Measurements from ENCODE around the gene HCFC1.
A peak's percentile ranks its signal among the peaks of the same experiment; 100 is the strongest.

The HCFC1 gene

GRCh38 chrX:153944800-153945150 lies 26.8 kb downstream of the HCFC1 start:
- no peaks in the 10 kb centered on the region for H3K9me3 ChIP-seq (ENCODE audit: control insufficient read depth in 1 of 2, low read length in 2 of 2)
- no peaks in the 10 kb centered on the region for H3K27me3 ChIP-seq (ENCODE audit: low read depth, low read length)
- no peak overlapping the region for H3K27ac ChIP-seq (ENCODE audit: low read length)
- peak overlapping the region in 1 of 2 donors; percentile 58 for H3K4me3 ChIP-seq (ENCODE audit: low read depth in 1 of 2, low read length in 2 of 2)
- peaks cover 0 to under 1% of the 10 kb centered on the region in 2 donors for H3K36me3 ChIP-seq (ENCODE audit: control insufficient read depth in 1 of 2, insufficient read depth in 2 of 2, low read length in 2 of 2)
- peaks cover 0 to 37% of the 10 kb centered on the region in 2 donors for H3K4me1 ChIP-seq (ENCODE audit: control insufficient read depth in 1 of 2, insufficient read depth in 2 of 2, low read length in 2 of 2)

GRCh38 chrX:153944140-153944799 lies 27.3 kb downstream of the HCFC1 start, which contains the start of gene RENBP:
Gene RENBP, minus strand, starts transcription at chrX:153944643. Its CDS starts 33 bp downstream, at chrX:153944610.
- Histone ChIP-seq H3K4me1 (ENCODE audit: control insufficient read depth in 1 of 2, insufficient read depth in 2 of 2, low read length in 2 of 2) (peaks cover 0 to 32% of the 10 kb centered on the region in 2 donors), H3K36me3 (ENCODE audit: control insufficient read depth in 1 of 2, insufficient read depth in 2 of 2, low read length in 2 of 2) (no peaks in the 10 kb centered on the region), H3K4me3 (ENCODE audit: low read depth in 1 of 2, low read length in 2 of 2) (peak within 1 kb of the TSS; percentile 45 to 58), H3K9me3 (ENCODE audit: control insufficient read depth in 1 of 2, low read length in 2 of 2) (no peaks in the 10 kb centered on the region), H3K27ac (ENCODE audit: low read length) (no peak within 1 kb of the TSS), H3K27me3 (ENCODE audit: low read depth, low read length) (no peaks in the 10 kb centered on the region)

- H3K9me3 ChIP-seq (ENCODE audit: control insufficient read depth in 1 of 2, low read length in 2 of 2) = no peaks in the 10 kb centered on the region
- no peak overlapping the region for H3K4me3 ChIP-seq (ENCODE audit: low read depth in 1 of 2, low read length in 2 of 2)
- no peak overlapping the region for H3K27ac ChIP-seq (ENCODE audit: low read length)
- no peaks in the 10 kb centered on the region for H3K36me3 ChIP-seq (ENCODE audit: control insufficient read depth in 1 of 2, insufficient read depth in 2 of 2, low read length in 2 of 2)
- no peaks in the 10 kb centered on the region for H3K27me3 ChIP-seq (ENCODE audit: low read depth, low read length)
- H3K4me1 ChIP-seq (ENCODE audit: control insufficient read depth in 1 of 2, insufficient read depth in 2 of 2, low read length in 2 of 2) = peaks cover 0 to 10% of the 10 kb centered on the region in 2 donors
Measured at GRCh38 chrX:153941336-153942252, 30.0 kb downstream of the HCFC1 start.

GRCh38 chrX:153939573-153939972 lies 32.0 kb downstream of the HCFC1 start:
- Histone ChIP-seq H3K27ac (ENCODE audit: low read length) (no peak overlapping the region), H3K4me1 (ENCODE audit: control insufficient read depth in 1 of 2, insufficient read depth in 2 of 2, low read length in 2 of 2) (peaks cover 0 to 13% of the 10 kb centered on the region in 2 donors), H3K9me3 (ENCODE audit: control insufficient read depth in 1 of 2, low read length in 2 of 2) (no peaks in the 10 kb centered on the region), H3K4me3 (ENCODE audit: low read depth in 1 of 2, low read length in 2 of 2) (no peak overlapping the region), H3K36me3 (ENCODE audit: control insufficient read depth in 1 of 2, insufficient read depth in 2 of 2, low read length in 2 of 2) (no peaks in the 10 kb centered on the region), H3K27me3 (ENCODE audit: low read depth, low read length) (no peaks in the 10 kb centered on the region)

- H3K27me3 ChIP-seq (ENCODE audit: low read depth, low read length) = no peaks in the 10 kb centered on the region
- peaks cover 0 to 12% of the 10 kb centered on the region in 2 donors for H3K4me1 ChIP-seq (ENCODE audit: control insufficient read depth in 1 of 2, insufficient read depth in 2 of 2, low read length in 2 of 2)
- H3K4me3 ChIP-seq (ENCODE audit: low read depth in 1 of 2, low read length in 2 of 2) = no peak overlapping the region
- H3K36me3 ChIP-seq (ENCODE audit: control insufficient read depth in 1 of 2, insufficient read depth in 2 of 2, low read length in 2 of 2) = no peaks in the 10 kb centered on the region
- H3K27ac ChIP-seq (ENCODE audit: low read length) = no peak overlapping the region
- no peaks in the 10 kb centered on the region for H3K9me3 ChIP-seq (ENCODE audit: control insufficient read depth in 1 of 2, low read length in 2 of 2)
Measured at GRCh38 chrX:153938226-153938786, 33.3 kb downstream of the HCFC1 start.

- Histone ChIP-seq H3K36me3 (ENCODE audit: control insufficient read depth in 1 of 2, insufficient read depth in 2 of 2, low read length in 2 of 2) (no peaks in the 10 kb centered on the region), H3K4me1 (ENCODE audit: control insufficient read depth in 1 of 2, insufficient read depth in 2 of 2, low read length in 2 of 2) (peaks cover 0 to 11% of the 10 kb centered on the region in 2 donors), H3K27ac (ENCODE audit: low read length) (no peak overlapping the region)
Measured at GRCh38 chrX:153937056-153937455, 34.6 kb downstream of the HCFC1 start.

GRCh38 chrX:153935326-153935851 lies 36.2 kb downstream of the HCFC1 start:
- Histone ChIP-seq H3K27me3 (ENCODE audit: low read depth, low read length) (no peaks in the 10 kb centered on the region), H3K27ac (ENCODE audit: low read length) (no peak overlapping the region), H3K9me3 (ENCODE audit: control insufficient read depth in 1 of 2, low read length in 2 of 2) (no peaks in the 10 kb centered on the region), H3K4me1 (ENCODE audit: control insufficient read depth in 1 of 2, insufficient read depth in 2 of 2, low read length in 2 of 2) (peaks cover 0 to 11% of the 10 kb centered on the region in 2 donors), H3K4me3 (ENCODE audit: low read depth in 1 of 2, low read length in 2 of 2) (peak overlapping the region in 1 of 2 donors; percentile 26), H3K36me3 (ENCODE audit: control insufficient read depth in 1 of 2, insufficient read depth in 2 of 2, low read length in 2 of 2) (peaks cover 0 to 8% of the 10 kb centered on the region in 2 donors)

More at GRCh38 chrX:153937056-153937455, 34.6 kb downstream of the HCFC1 start:
- no peaks in the 10 kb centered on the region for H3K27me3 ChIP-seq (ENCODE audit: low read depth, low read length)
- no peaks in the 10 kb centered on the region for H3K9me3 ChIP-seq (ENCODE audit: control insufficient read depth in 1 of 2, low read length in 2 of 2)
- H3K4me3 ChIP-seq (ENCODE audit: low read depth in 1 of 2, low read length in 2 of 2) = no peak overlapping the region

- peak within 1 kb of the TSS; percentile 39 for H3K27ac ChIP-seq (ENCODE audit: low read length)
- peaks cover 0 to 10% of the 10 kb centered on the region in 2 donors for H3K36me3 ChIP-seq (ENCODE audit: control insufficient read depth in 1 of 2, insufficient read depth in 2 of 2, low read length in 2 of 2)
- peaks cover 0 to 11% of the 10 kb centered on the region in 2 donors for H3K4me1 ChIP-seq (ENCODE audit: control insufficient read depth in 1 of 2, insufficient read depth in 2 of 2, low read length in 2 of 2)
- H3K4me3 ChIP-seq (ENCODE audit: low read depth in 1 of 2, low read length in 2 of 2) = peak within 1 kb of the TSS; percentile 66 to 68
- H3K9me3 ChIP-seq (ENCODE audit: control insufficient read depth in 1 of 2, low read length in 2 of 2) = no peaks in the 10 kb centered on the region
- no peaks in the 10 kb centered on the region for H3K27me3 ChIP-seq (ENCODE audit: low read depth, low read length)
Measured at GRCh38 chrX:153934762-153935325, 36.8 kb downstream of the HCFC1 start, which contains the start of gene NAA10. Gene NAA10, minus strand, starts transcription at chrX:153935037. Its CDS starts 133 bp downstream, at chrX:153934904.

GRCh38 chrX:153934148-153934761 lies 37.4 kb downstream of the HCFC1 start:
- H3K4me1 ChIP-seq (ENCODE audit: control insufficient read depth in 1 of 2, insufficient read depth in 2 of 2, low read length in 2 of 2) = peaks cover 0 to 11% of the 10 kb centered on the region in 2 donors
- H3K27me3 ChIP-seq (ENCODE audit: low read depth, low read length) = no peaks in the 10 kb centered on the region
- H3K9me3 ChIP-seq (ENCODE audit: control insufficient read depth in 1 of 2, low read length in 2 of 2) = no peaks in the 10 kb centered on the region
- H3K27ac ChIP-seq (ENCODE audit: low read length) = peak overlapping the region; percentile 39
- peak overlapping the region; percentile 66 to 68 for H3K4me3 ChIP-seq (ENCODE audit: low read depth in 1 of 2, low read length in 2 of 2)
- peaks cover 0 to 10% of the 10 kb centered on the region in 2 donors for H3K36me3 ChIP-seq (ENCODE audit: control insufficient read depth in 1 of 2, insufficient read depth in 2 of 2, low read length in 2 of 2)

GRCh38 chrX:153933748-153934147 lies 37.9 kb downstream of the HCFC1 start:
- no peak overlapping the region for H3K27ac ChIP-seq (ENCODE audit: low read length)
- peaks cover 0 to 10% of the 10 kb centered on the region in 2 donors for H3K36me3 ChIP-seq (ENCODE audit: control insufficient read depth in 1 of 2, insufficient read depth in 2 of 2, low read length in 2 of 2)
- peaks cover 0 to 16% of the 10 kb centered on the region in 2 donors for H3K4me1 ChIP-seq (ENCODE audit: control insufficient read depth in 1 of 2, insufficient read depth in 2 of 2, low read length in 2 of 2)
- H3K4me3 ChIP-seq (ENCODE audit: low read depth in 1 of 2, low read length in 2 of 2) = peak overlapping the region; percentile 66 to 68
- no peaks in the 10 kb centered on the region for H3K9me3 ChIP-seq (ENCODE audit: control insufficient read depth in 1 of 2, low read length in 2 of 2)
- no peaks in the 10 kb centered on the region for H3K27me3 ChIP-seq (ENCODE audit: low read depth, low read length)

Measured in muscle layer of duodenum (tissue), 2 donors.